Stimulated activated CD4-positive, alpha-beta T cell treated with anti-CD3 and anti-CD28 coated beads, TNF-alpha, amount 100 ng/mL, for 1 hour (primary cell): ENCODE results near the gene IKBKE.

Experiments
- DNase-seq, 3 donors: peaks; one replicate each; pipeline ENCODE4 v3.0.0-alpha.2; 2020; ENCODE audit warnings: low read depth in 3 of 3, low spot score in 1 of 3

The IKBKE gene

GRCh38 chr1:206453111-206453510, 17.2 kb upstream of the IKBKE start:
- DNase-seq: no peak

GRCh38 chr1:206455289-206455665, 15.0 kb upstream of the IKBKE start:
- DNase-seq: no peak

- DNase-seq: no peak
Observed at GRCh38 chr1:206455666-206456344, 14.5 kb upstream of the IKBKE start.

- no peak for DNase-seq
Observed at GRCh38 chr1:206456577-206457370, 13.5 kb upstream of the IKBKE start.

- DNase-seq: no peak
Observed at GRCh38 chr1:206457408-206458120, 12.7 kb upstream of the IKBKE start.

- no peak for DNase-seq
Observed at GRCh38 chr1:206459703-206460102, 10.6 kb upstream of the IKBKE start.

- DNase-seq: no peak
Observed at GRCh38 chr1:206460836-206461426, 9.3 kb upstream of the IKBKE start.

- DNase-seq: peak; percentile 47 to 57 (median 49)
Observed at GRCh38 chr1:206461602-206462455, 8.4 kb upstream of the IKBKE start.

GRCh38 chr1:206463137-206463536, 7.1 kb upstream of the IKBKE start:
- DNase-seq: no peak

GRCh38 chr1:206463911-206464310, 6.4 kb upstream of the IKBKE start:
- DNase-seq: no peak

GRCh38 chr1:206464456-206464964, 5.8 kb upstream of the IKBKE start:
- no peak for DNase-seq

- no peak for DNase-seq
Observed at GRCh38 chr1:206465951-206466350, 4.3 kb upstream of the IKBKE start.

GRCh38 chr1:206466840-206467649, 3.2 kb upstream of the IKBKE start:
- no peak for DNase-seq

- no peak for DNase-seq
Observed at GRCh38 chr1:206467915-206468314, 2.4 kb upstream of the IKBKE start.

- DNase-seq: no peak
Observed at GRCh38 chr1:206468571-206468970, 1.7 kb upstream of the IKBKE start.

GRCh38 chr1:206469411-206469932, 804 bp upstream of the IKBKE start:
- DNase-seq: peak in 1 of 3 donors; percentile 27

GRCh38 chr1:206470692-206471414, 577 bp downstream of the IKBKE start:
- DNase-seq: peak in 2 of 3 donors; percentile 10 to 11

GRCh38 chr1:206471415-206471801, 1.1 kb downstream of the IKBKE start:
- no peak for DNase-seq

- DNase-seq: no peak
Observed at GRCh38 chr1:206472024-206472423, 1.7 kb downstream of the IKBKE start.
